ENCODE data around the gene BARHL1. TPM values are rescaled to one million over a fixed set of nuclear protein-coding genes. Genes with fewer than 3 reads are reported as not detected.

BARHL1 gene
- total and polyA plus RNA-seq, 2 of the 13 experiments (the other 11 are each of a cell fraction or from before 2014, with no cell fraction given) = not detected

DNA sequence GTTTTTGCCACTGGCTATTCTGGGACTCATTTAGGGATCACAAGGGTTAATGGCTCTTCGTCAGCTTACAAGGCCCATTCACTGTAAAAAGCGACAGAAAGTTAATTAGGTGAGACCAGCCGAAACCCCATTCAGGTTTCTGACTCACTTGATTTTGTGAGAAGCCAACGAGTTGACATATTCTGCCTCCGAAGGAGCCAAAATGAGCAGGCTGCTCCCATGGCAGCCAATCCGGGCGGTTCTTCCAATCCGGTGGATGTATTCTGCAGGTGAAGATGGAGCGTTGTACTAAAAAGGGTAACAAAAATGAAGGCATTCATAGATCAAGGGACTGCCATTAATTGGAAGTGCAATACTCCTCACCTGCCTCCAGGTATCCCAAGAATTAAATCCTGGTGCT, 47.7 kb downstream of the BARHL1 start:
- POLR2A ChIA-PET = no interaction called here
- H4K20me1 ChIP-seq (ENCODE audit: insufficient read depth, low read length) = no peaks in the 10 kb centered on the region
- no peak overlapping the region for H3K9ac ChIP-seq (ENCODE audit: insufficient read depth, low read depth, low read length)
- CTCF ChIA-PET (ENCODE audit: low intra/inter-chr PET ratio, low total read pairs) = no interaction called here
- no peaks in the 10 kb centered on the region for H3K79me2 ChIP-seq (ENCODE audit: insufficient read depth, low read length)
- H3K36me3 ChIP-seq (replicated peaks in 1 of 2; ENCODE audit: control insufficient read depth in 1 of 2, insufficient read depth in 2 of 2, low read length in 2 of 2) = peaks cover 11 to 55% of the 10 kb centered on the region in 2 experiments; a peak in 4 of 5 replicates
- H3K27ac ChIP-seq (ENCODE audit: extremely low read length, insufficient read depth, low read length) = no peak overlapping the region
- no peak overlapping the region for H3K4me2 ChIP-seq (ENCODE audit: low read depth, low read length)
- no peak overlapping the region for H2AFZ ChIP-seq (ENCODE audit: low read length)
- ATAC-seq = no peak
- DNase-seq (ENCODE audit: low spot score) = no peak
- no peaks in the 10 kb centered on the region for H3K27me3 ChIP-seq (ENCODE audit: control insufficient read depth in 1 of 2, insufficient read depth in 2 of 2, low read length in 2 of 2)
- intact Hi-C loops (cut with micrococcal nuclease; ENCODE audit: unreplicated experiment) = no loop called here
- H3K9me3 ChIP-seq (ENCODE audit: low read length) = no peaks in the 10 kb centered on the region
- no TSS peak for BruUV-seq (replicated peaks)
- H3K4me1 ChIP-seq (ENCODE audit: insufficient read depth, low read length) = peaks cover 9% of the 10 kb centered on the region; the same call in 1 of the 2 replicates
- in situ Hi-C loops (cut with HindIII; ENCODE audit: extremely low pct_ligation_motif_present, low pct_unique_long_range_greater_than_20kb) = no loop called here
- WGBS (ENCODE audit: low lambda C conversion rate) = 97% methylated on average over 9 of the region's 9 CpGs
- H3K4me3 ChIP-seq (replicated peaks in 1 of 3; ENCODE audit: insufficient read depth in 1 of 3, low read depth in 2 of 3, low read length in 3 of 3) = no peak overlapping the region
- FAIRE-seq = no peak
- TF ChIP-seq, protein P1, sequence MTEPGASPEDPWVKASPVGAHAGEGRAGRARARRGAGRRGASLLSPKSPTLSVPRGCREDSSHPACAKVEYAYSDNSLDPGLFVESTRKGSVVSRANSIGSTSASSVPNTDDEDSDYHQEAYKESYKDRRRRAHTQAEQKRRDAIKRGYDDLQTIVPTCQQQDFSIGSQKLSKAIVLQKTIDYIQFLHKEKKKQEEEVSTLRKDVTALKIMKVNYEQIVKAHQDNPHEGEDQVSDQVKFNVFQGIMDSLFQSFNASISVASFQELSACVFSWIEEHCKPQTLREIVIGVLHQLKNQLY (CRISPR knock-in tag; IDR thresholded peaks at IDR 0.05) = no peak
- TF ChIP-seq ZNF274 (CRISPR knock-in tag; IDR thresholded peaks at IDR 0.05) (no peak), NFIC (IDR thresholded peaks at IDR 0.05; ENCODE audit: low read length) (no peak)

DNA sequence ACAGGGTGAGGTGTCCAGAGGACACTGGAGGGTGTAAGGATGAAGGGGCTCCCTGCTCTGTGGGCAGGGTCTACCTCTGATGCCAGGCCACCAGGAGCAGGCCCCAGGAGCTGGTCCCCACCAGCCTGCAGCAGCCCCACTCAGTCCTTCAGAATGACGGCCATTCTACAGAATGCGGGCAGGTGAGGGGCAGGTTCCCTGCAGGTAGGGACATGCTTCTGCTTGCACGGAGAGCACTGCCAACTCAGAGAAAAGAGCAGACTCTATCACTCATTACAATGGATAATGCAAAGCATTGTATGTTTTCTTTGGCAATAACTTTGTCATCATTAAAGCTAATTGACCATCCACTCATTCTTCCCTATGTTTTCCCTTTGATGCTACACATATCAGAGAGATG, 48.4 kb downstream of the BARHL1 start:
- Histone ChIP-seq H2AFZ (ENCODE audit: low read length) (no peak overlapping the region), H3K79me2 (ENCODE audit: insufficient read depth, low read length) (no peaks in the 10 kb centered on the region), H3K36me3 (replicated peaks in 1 of 2; ENCODE audit: control insufficient read depth in 1 of 2, insufficient read depth in 2 of 2, low read length in 2 of 2) (peaks cover 10 to 49% of the 10 kb centered on the region in 2 experiments; a peak in 4 of 5 replicates), H3K27ac (ENCODE audit: extremely low read length, insufficient read depth, low read length) (no peak overlapping the region), H3K4me2 (ENCODE audit: low read depth, low read length) (no peak overlapping the region), H3K27me3 (ENCODE audit: control insufficient read depth in 1 of 2, insufficient read depth in 2 of 2, low read length in 2 of 2) (no peaks in the 10 kb centered on the region), H3K4me3 (replicated peaks in 1 of 3; ENCODE audit: insufficient read depth in 1 of 3, low read depth in 2 of 3, low read length in 3 of 3) (no peak overlapping the region), H3K9ac (ENCODE audit: insufficient read depth, low read depth, low read length) (no peak overlapping the region), H3K9me3 (ENCODE audit: low read length) (no peaks in the 10 kb centered on the region), H3K4me1 (ENCODE audit: insufficient read depth, low read length) (peaks cover 9% of the 10 kb centered on the region; the same call in 1 of the 2 replicates), H4K20me1 (ENCODE audit: insufficient read depth, low read length) (no peaks in the 10 kb centered on the region)
- ATAC-seq (no peak), FAIRE-seq (no peak), DNase-seq (ENCODE audit: low spot score) (no peak)
- intact Hi-C loops (cut with micrococcal nuclease; ENCODE audit: unreplicated experiment) = no loop called here
- POLR2A ChIA-PET = no interaction called here
- 100% methylated on average over 2 of the region's 3 CpGs for WGBS (ENCODE audit: low lambda C conversion rate)
- no TSS peak for BruUV-seq (replicated peaks)
- in situ Hi-C loops (cut with HindIII; ENCODE audit: extremely low pct_ligation_motif_present, low pct_unique_long_range_greater_than_20kb) = no loop called here
- CTCF ChIA-PET (ENCODE audit: low intra/inter-chr PET ratio, low total read pairs) = no interaction called here
- TF ChIP-seq NFKBIZ (CRISPR knock-in tag; IDR thresholded peaks at IDR 0.05) = no peak
- no peak for TF ChIP-seq RXRB (CRISPR knock-in tag; IDR thresholded peaks at IDR 0.05; ENCODE audit: borderline replicate concordance)
- TF ChIP-seq ZNF329 (CRISPR knock-in tag; IDR thresholded peaks at IDR 0.05; ENCODE audit: low read depth) = no peak
- TF ChIP-seq SIX1 (CRISPR knock-in tag; IDR thresholded peaks at IDR 0.05; ENCODE audit: borderline replicate concordance) = no peak
- TF ChIP-seq FOSL2 (CRISPR knock-in tag; IDR thresholded peaks at IDR 0.05) = no peak
- no peak for TF ChIP-seq ZNF543 (CRISPR knock-in tag; IDR thresholded peaks at IDR 0.05)
- TF ChIP-seq, protein P2, sequence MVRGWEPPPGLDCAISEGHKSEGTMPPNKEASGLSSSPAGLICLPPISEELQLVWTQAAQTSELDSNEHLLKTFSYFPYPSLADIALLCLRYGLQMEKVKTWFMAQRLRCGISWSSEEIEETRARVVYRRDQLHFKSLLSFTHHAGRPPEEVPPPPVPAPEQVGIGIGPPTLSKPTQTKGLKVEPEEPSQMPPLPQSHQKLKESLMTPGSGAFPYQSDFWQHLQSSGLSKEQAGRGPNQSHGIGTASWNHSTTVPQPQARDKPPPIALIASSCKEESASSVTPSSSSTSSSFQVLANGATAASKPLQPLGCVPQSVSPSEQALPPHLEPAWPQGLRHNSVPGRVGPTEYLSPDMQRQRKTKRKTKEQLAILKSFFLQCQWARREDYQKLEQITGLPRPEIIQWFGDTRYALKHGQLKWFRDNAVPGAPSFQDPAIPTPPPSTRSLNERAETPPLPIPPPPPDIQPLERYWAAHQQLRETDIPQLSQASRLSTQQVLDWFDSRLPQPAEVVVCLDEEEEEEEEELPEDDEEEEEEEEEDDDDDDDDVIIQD (CRISPR knock-in tag; IDR thresholded peaks at IDR 0.05; ENCODE audit: low read depth) = no peak
- TF ChIP-seq, protein P3, sequence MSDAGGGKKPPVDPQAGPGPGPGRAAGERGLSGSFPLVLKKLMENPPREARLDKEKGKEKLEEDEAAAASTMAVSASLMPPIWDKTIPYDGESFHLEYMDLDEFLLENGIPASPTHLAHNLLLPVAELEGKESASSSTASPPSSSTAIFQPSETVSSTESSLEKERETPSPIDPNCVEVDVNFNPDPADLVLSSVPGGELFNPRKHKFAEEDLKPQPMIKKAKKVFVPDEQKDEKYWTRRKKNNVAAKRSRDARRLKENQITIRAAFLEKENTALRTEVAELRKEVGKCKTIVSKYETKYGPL (CRISPR knock-in tag; IDR thresholded peaks at IDR 0.05) = no peak
- TF ChIP-seq ONECUT2 (CRISPR knock-in tag; IDR thresholded peaks at IDR 0.05) = no peak
- TF ChIP-seq TBX2 (CRISPR knock-in tag; IDR thresholded peaks at IDR 0.05; ENCODE audit: borderline replicate concordance) = no peak
- TF ChIP-seq ZFP36L1 (CRISPR knock-in tag; IDR thresholded peaks at IDR 0.05) = no peak
- TF ChIP-seq ZNF234 (CRISPR knock-in tag; conservative IDR thresholded peaks at IDR 0.05) = no peak
- no peak for TF ChIP-seq ZNF451 (CRISPR knock-in tag; IDR thresholded peaks at IDR 0.05)
- TF ChIP-seq, protein P4, sequence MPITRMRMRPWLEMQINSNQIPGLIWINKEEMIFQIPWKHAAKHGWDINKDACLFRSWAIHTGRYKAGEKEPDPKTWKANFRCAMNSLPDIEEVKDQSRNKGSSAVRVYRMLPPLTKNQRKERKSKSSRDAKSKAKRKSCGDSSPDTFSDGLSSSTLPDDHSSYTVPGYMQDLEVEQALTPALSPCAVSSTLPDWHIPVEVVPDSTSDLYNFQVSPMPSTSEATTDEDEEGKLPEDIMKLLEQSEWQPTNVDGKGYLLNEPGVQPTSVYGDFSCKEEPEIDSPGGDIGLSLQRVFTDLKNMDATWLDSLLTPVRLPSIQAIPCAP (CRISPR knock-in tag; IDR thresholded peaks at IDR 0.05; ENCODE audit: low read depth) = no peak
- TF ChIP-seq ZSCAN20 (CRISPR knock-in tag; IDR thresholded peaks at IDR 0.05; ENCODE audit: borderline replicate concordance) = no peak

Data from HepG2 (cell line).